HCT116 (cell line): ENCODE measurements around the gene COQ8B.

Source experiments
- CEBPB ChIP-seq: IDR thresholded peaks from 2 replicates; pipeline ENCODE4 v1.6.1; 2012; ENCODE audit warnings: low read depth
- CTCF ChIP-seq, 3 experiments: fragments of 200-600 bp in 1 of 3; sonication (generic) in 1 of 3; IDR thresholded peaks in 2 of 3; conservative IDR thresholded peaks in 1 of 3; 2 replicates each; pipeline ENCODE4 v1.5.1; 2012 to 2017; ENCODE audit warnings: low read depth in 2 of 3, low read length in 2 of 3, antibody characterized with exemption in 1 of 3, borderline replicate concordance in 1 of 3, control low read depth in 1 of 3, mild to moderate bottlenecking in 1 of 3, mixed read lengths in 1 of 3, mixed run types in 1 of 3, moderate library complexity in 1 of 3; ENCODE audit not compliant: insufficient read depth in 1 of 3
- EZH2 ChIP-seq: fragments of 200-600 bp; sonication (generic); IDR thresholded peaks from 2 replicates; pipeline ENCODE4 v1.6.1; 2017; ENCODE audit warnings: antibody characterized with exemption, mixed run types
- EZH2phosphoT487 ChIP-seq: fragments of 200-600 bp; IDR thresholded peaks from 2 replicates; pipeline ENCODE4 v1.6.1; 2018; ENCODE audit warnings: antibody characterized with exemption, borderline replicate concordance
- POLR2AphosphoS5 ChIP-seq: IDR thresholded peaks from 2 replicates; pipeline ENCODE4 v1.6.1; 2011; ENCODE audit warnings: mild to moderate bottlenecking, low read depth, low read length, moderate library complexity
- RAD21 ChIP-seq: IDR thresholded peaks from 2 replicates; pipeline ENCODE4 v1.6.1; 2012; ENCODE audit warnings: low read depth, mild to moderate bottlenecking

- TF ChIP-seq CTCF (IDR thresholded peaks at IDR 0.05 in 2 of 3, conservative IDR thresholded peaks at IDR 0.05 in 1 of 3; ENCODE audit: borderline replicate concordance in 1 of 3, insufficient read depth in 1 of 3, low read depth in 2 of 3, low read length in 2 of 3) (no peak), POLR2AphosphoS5 (peak; percentile 87), RAD21 (no peak), EZH2phosphoT487 (no peak), EZH2 (no peak), CEBPB (no peak)
Measured at GRCh38 chr19:40690050-40690692, 26.5 kb downstream of the COQ8B start, which contains the start of gene NUMBL.
